ENCODE measurements around the gene EXOC6B. TPM values are rescaled to one million over a fixed set of nuclear protein-coding genes. Genes with fewer than 3 reads are reported as not detected.

EXOC6B gene
- total RNA-seq, 1 experiment from 2014 or later = 40.1 TPM

- Histone ChIP-seq H3K23ac (ENCODE audit: insufficient read length, low read depth, low read length) (no peak overlapping the region), H4K91ac (ENCODE audit: insufficient read length, low read depth, low read length) (no peak overlapping the region), H3K4me2 (ENCODE audit: insufficient read depth, insufficient read length, low read length) (no peak overlapping the region), H2BK120ac (ENCODE audit: low read depth, low read length, poor library complexity, severe bottlenecking) (no peak overlapping the region), H4K20me1 (ENCODE audit: control insufficient read depth, insufficient read depth, insufficient read length) (no peaks in the 10 kb centered on the region), H3K9me3 (ENCODE audit: control insufficient read depth, low read depth, low read length) (no peaks in the 10 kb centered on the region), H2BK20ac (ENCODE audit: low read depth, low read length, poor library complexity, severe bottlenecking) (no peak overlapping the region), H3K27me3 (ENCODE audit: insufficient read depth, low read length) (peaks cover 18% of the 10 kb centered on the region; the same call in 1 of the 2 replicates), H2BK15ac (ENCODE audit: low read depth, low read length) (no peak overlapping the region), H3K23me2 (ENCODE audit: insufficient read length, low read depth, low read length, poor library complexity, severe bottlenecking) (no peaks in the 10 kb centered on the region), H3K4me1 (ENCODE audit: insufficient read depth, low read length) (no peaks in the 10 kb centered on the region), H4K8ac (replicated peaks; ENCODE audit: insufficient read length, low read depth, low read length) (no peak overlapping the region), H3K14ac (ENCODE audit: insufficient read depth, low read length) (no peak overlapping the region), H2BK5ac (ENCODE audit: insufficient read length, low read length) (no peak overlapping the region), H3K4ac (ENCODE audit: low read depth, low read length) (no peak overlapping the region), H3K56ac (ENCODE audit: insufficient read length, low read depth, low read length) (no peak overlapping the region), H3K18ac (ENCODE audit: insufficient read length, low read depth, low read length) (no peak overlapping the region), H2AK5ac (ENCODE audit: insufficient read length, low read length) (no peak overlapping the region), H4K5ac (ENCODE audit: insufficient read length, low read depth, low read length) (no peak overlapping the region), H2BK12ac (ENCODE audit: insufficient read length, low read depth, low read length) (no peak overlapping the region), H3K79me2 (ENCODE audit: insufficient read depth, low read length) (no peaks in the 10 kb centered on the region), H3T11ph (ENCODE audit: low read length) (no peak overlapping the region), H3K9ac (ENCODE audit: extremely low read depth, insufficient read length, low read length) (no peak overlapping the region), H2AFZ (ENCODE audit: low read length) (no peak overlapping the region), H3K27ac (ENCODE audit: insufficient read length, low read depth, low read length) (no peak overlapping the region), H3K79me1 (ENCODE audit: insufficient read depth, low read depth, low read length, poor library complexity, severe bottlenecking) (no peaks in the 10 kb centered on the region)
- H3K4me1 Mint-ChIP-seq = peaks cover 0 to 14% of the 10 kb centered on the region in 2 experiments; a peak in 2 of 4 replicates
- no peak overlapping the region for H3K4me3 Mint-ChIP-seq
- H3K36me3 Mint-ChIP-seq (ENCODE audit: insufficient read depth in 1 of 3, low read depth in 3 of 3) = no peaks in the 10 kb centered on the region
- no peak for TF ChIP-seq CTCF (conservative IDR thresholded peaks at IDR 0.05)
- WGBS (ENCODE audit: extremely low coverage, insufficient read length, low lambda C conversion rate) = no CpG with 5 or more reads among the region's 7 CpGs
- H3K27me3 Mint-ChIP-seq (ENCODE audit: low read depth) = peaks cover 44% of the 10 kb centered on the region
- no peaks in the 10 kb centered on the region; a peak in 1 of 5 replicates for H3K9me3 Mint-ChIP-seq
- no peak for DNase-seq
- no peak overlapping the region for H3K27ac Mint-ChIP-seq
These were observed 688.8 kb downstream of the EXOC6B start for GRCh38 chr2:72136933-72137497.
